ENCODE measurements around the gene FOXO3. TPM values are rescaled to one million over a fixed set of nuclear protein-coding genes. Genes with fewer than 3 reads are reported as not detected.
A peak's percentile ranks its signal among the peaks of the same experiment; 100 is the strongest.

The FOXO3 gene
- total and polyA plus RNA-seq, 2 of the 13 experiments (the other 11 are each of a cell fraction or from before 2014, with no cell fraction given), result 16.0 to 22.5 TPM

DNA sequence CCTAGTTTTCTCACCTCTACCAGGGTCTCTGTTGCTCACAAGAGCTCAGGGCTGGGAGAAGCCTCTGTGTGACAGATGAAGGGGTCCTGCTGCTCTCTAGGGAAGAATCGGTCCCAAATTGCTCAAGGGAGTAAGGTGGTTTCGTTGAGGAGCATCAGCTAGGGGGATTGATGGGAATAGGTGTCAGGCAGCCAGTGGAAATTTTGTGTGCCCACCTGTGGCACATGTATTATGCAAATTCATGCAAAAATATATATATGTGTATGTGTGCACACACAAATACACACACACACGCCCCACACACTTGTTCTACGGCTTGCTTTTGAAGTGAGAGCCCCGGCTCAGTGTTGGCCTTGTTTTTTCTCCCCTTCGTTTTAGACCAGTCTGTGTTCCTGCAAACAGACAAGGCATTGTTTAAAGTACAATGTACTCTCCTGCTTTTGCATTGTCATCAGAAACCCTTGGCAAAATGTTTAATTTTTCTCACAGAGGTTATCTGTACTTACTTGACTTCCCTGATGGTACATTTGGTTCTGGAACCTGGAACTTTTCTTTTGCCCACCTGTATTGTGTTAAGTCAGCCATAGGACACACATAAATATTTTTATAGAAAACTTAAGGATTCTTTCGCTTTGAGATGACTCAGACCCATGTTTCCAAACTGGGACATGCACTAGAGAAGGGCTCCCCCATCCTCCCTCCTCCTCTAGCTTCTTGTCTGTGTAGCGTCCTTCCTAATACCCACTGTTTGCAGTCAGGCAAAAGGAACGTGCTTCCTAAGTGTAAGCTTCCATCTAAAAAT is 26.7 kb downstream of the FOXO3 start:
- in situ Hi-C loops (cut with HindIII; ENCODE audit: extremely low pct_ligation_motif_present, low pct_unique_long_range_greater_than_20kb), result no loop called here
- Histone ChIP-seq H3K4me3 (replicated peaks in 1 of 3; ENCODE audit: insufficient read depth in 1 of 3, low read depth in 2 of 3, low read length in 3 of 3) (no peak overlapping the region; a peak in 1 of 6 replicates), H3K9ac (ENCODE audit: insufficient read depth, low read depth, low read length) (no peak overlapping the region), H2AFZ (ENCODE audit: low read length) (no peak overlapping the region), H3K4me2 (ENCODE audit: low read depth, low read length) (peak overlapping the region; percentile 64), H3K27ac (ENCODE audit: extremely low read length, insufficient read depth, low read length) (peak overlapping the region; percentile 59), H4K20me1 (ENCODE audit: insufficient read depth, low read length) (peaks cover 70% of the 10 kb centered on the region), H3K79me2 (ENCODE audit: insufficient read depth, low read length) (peaks cover 91% of the 10 kb centered on the region), H3K27me3 (ENCODE audit: control insufficient read depth in 1 of 2, insufficient read depth in 2 of 2, low read length in 2 of 2) (no peaks in the 10 kb centered on the region), H3K4me1 (ENCODE audit: insufficient read depth, low read length) (peaks cover 52% of the 10 kb centered on the region), H3K36me3 (replicated peaks in 1 of 2; ENCODE audit: control insufficient read depth in 1 of 2, insufficient read depth in 2 of 2, low read length in 2 of 2) (peaks cover 0 to 24% of the 10 kb centered on the region in 2 experiments; a peak in 4 of 5 replicates), H3K9me3 (ENCODE audit: low read length) (no peaks in the 10 kb centered on the region)
- BruUV-seq (replicated peaks), result no TSS peak
- FAIRE-seq, result no peak
- peak; percentile 88 for ATAC-seq
- DNase-seq (ENCODE audit: low spot score), result peak; percentile 75
- ChIA-PET POLR2A (interaction anchor here (1.0 kb wide), 1 partner anchor 29 kb away, joined by 3 read pairs; no protein-coding TSS in a partner anchor), CTCF (ENCODE audit: low intra/inter-chr PET ratio, low total read pairs) (no interaction called here)
- intact Hi-C loops (cut with micrococcal nuclease; ENCODE audit: unreplicated experiment), result no loop called here
- WGBS (ENCODE audit: low lambda C conversion rate), result 42% methylated on average over 9 of the region's 9 CpGs
- TF ChIP-seq MAFF (IDR thresholded peaks at IDR 0.05; ENCODE audit: low read depth, low read length) (peak; percentile 86), FOSL2 (CRISPR knock-in tag; IDR thresholded peaks at IDR 0.05) (peak; percentile 39), MAFK (conservative IDR thresholded peaks at IDR 0.05 in 1 of 2, IDR thresholded peaks at IDR 0.05 in 1 of 2; ENCODE audit: low read length in 2 of 2) (peak; percentile 83 to 89), SOX5 (CRISPR knock-in tag; IDR thresholded peaks at IDR 0.05; ENCODE audit: borderline replicate concordance) (peak; percentile 93), TCF7 (IDR thresholded peaks at IDR 0.05; ENCODE audit: low read depth) (peak; percentile 72), FOXP1 (IDR thresholded peaks at IDR 0.05) (no peak), FOXP1 (CRISPR knock-in tag; IDR thresholded peaks at IDR 0.05) (peak; percentile 62; the same call in 1 of the 2 replicates), SOX6 (IDR thresholded peaks at IDR 0.05) (no peak), SOX6 (CRISPR knock-in tag; IDR thresholded peaks at IDR 0.05) (peak; percentile 90), SOX13 (IDR thresholded peaks at IDR 0.05) (peak; percentile 83), SOX13 (CRISPR knock-in tag; conservative IDR thresholded peaks at IDR 0.05 in 1 of 2, IDR thresholded peaks at IDR 0.05 in 1 of 2) (peak in 1 of 2 experiments; percentile 96; a peak in 2 of 4 replicates), ZNF839 (CRISPR knock-in tag; IDR thresholded peaks at IDR 0.05; ENCODE audit: borderline replicate concordance) (no peak), ZNF816 (CRISPR knock-in tag; IDR thresholded peaks at IDR 0.05; ENCODE audit: borderline replicate concordance) (no peak), ZFX (CRISPR knock-in tag; IDR thresholded peaks at IDR 0.05; ENCODE audit: low read depth) (0 out of 2 replicates have a peak, but pooled peaks have one; percentile 21), TBX2 (CRISPR knock-in tag; IDR thresholded peaks at IDR 0.05; ENCODE audit: borderline replicate concordance) (0 out of 2 replicates have a peak, but pooled peaks have one; percentile 45)
- TF ChIP-seq, protein P1, sequence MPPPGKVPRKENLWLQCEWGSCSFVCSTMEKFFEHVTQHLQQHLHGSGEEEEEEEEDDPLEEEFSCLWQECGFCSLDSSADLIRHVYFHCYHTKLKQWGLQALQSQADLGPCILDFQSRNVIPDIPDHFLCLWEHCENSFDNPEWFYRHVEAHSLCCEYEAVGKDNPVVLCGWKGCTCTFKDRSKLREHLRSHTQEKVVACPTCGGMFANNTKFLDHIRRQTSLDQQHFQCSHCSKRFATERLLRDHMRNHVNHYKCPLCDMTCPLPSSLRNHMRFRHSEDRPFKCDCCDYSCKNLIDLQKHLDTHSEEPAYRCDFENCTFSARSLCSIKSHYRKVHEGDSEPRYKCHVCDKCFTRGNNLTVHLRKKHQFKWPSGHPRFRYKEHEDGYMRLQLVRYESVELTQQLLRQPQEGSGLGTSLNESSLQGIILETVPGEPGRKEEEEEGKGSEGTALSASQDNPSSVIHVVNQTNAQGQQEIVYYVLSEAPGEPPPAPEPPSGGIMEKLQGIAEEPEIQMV (CRISPR knock-in tag; IDR thresholded peaks at IDR 0.05; ENCODE audit: low read depth), result no peak
- TF ChIP-seq, protein P2, sequence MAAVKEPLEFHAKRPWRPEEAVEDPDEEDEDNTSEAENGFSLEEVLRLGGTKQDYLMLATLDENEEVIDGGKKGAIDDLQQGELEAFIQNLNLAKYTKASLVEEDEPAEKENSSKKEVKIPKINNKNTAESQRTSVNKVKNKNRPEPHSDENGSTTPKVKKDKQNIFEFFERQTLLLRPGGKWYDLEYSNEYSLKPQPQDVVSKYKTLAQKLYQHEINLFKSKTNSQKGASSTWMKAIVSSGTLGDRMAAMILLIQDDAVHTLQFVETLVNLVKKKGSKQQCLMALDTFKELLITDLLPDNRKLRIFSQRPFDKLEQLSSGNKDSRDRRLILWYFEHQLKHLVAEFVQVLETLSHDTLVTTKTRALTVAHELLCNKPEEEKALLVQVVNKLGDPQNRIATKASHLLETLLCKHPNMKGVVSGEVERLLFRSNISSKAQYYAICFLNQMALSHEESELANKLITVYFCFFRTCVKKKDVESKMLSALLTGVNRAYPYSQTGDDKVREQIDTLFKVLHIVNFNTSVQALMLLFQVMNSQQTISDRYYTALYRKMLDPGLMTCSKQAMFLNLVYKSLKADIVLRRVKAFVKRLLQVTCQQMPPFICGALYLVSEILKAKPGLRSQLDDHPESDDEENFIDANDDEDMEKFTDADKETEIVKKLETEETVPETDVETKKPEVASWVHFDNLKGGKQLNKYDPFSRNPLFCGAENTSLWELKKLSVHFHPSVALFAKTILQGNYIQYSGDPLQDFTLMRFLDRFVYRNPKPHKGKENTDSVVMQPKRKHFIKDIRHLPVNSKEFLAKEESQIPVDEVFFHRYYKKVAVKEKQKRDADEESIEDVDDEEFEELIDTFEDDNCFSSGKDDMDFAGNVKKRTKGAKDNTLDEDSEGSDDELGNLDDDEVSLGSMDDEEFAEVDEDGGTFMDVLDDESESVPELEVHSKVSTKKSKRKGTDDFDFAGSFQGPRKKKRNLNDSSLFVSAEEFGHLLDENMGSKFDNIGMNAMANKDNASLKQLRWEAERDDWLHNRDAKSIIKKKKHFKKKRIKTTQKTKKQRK (IDR thresholded peaks at IDR 0.05; ENCODE audit: low read length), result no peak
- TF ChIP-seq, protein P3, sequence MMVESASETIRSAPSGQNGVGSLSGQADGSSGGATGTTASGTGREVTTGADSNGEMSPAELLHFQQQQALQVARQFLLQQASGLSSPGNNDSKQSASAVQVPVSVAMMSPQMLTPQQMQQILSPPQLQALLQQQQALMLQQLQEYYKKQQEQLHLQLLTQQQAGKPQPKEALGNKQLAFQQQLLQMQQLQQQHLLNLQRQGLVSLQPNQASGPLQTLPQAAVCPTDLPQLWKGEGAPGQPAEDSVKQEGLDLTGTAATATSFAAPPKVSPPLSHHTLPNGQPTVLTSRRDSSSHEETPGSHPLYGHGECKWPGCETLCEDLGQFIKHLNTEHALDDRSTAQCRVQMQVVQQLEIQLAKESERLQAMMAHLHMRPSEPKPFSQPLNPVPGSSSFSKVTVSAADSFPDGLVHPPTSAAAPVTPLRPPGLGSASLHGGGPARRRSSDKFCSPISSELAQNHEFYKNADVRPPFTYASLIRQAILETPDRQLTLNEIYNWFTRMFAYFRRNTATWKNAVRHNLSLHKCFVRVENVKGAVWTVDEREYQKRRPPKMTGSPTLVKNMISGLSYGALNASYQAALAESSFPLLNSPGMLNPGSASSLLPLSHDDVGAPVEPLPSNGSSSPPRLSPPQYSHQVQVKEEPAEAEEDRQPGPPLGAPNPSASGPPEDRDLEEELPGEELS (CRISPR knock-in tag; IDR thresholded peaks at IDR 0.05), result peak; percentile 43; the same call in 1 of the 2 replicates
